Ishikawa (cell line): ENCODE data around the gene GDI1.

Experiments
- CEBPB ChIP-seq: IDR thresholded peaks from 2 replicates; pipeline ENCODE4 v1.6.1; 2012
- CREB1 ChIP-seq: IDR thresholded peaks from 2 replicates; pipeline ENCODE4 v1.6.1; 2012; ENCODE audit warnings: low read depth
- EGR1 ChIP-seq: IDR thresholded peaks from 2 replicates; pipeline ENCODE4 v1.6.1; 2012
- EP300 ChIP-seq: IDR thresholded peaks from 2 replicates; pipeline ENCODE4 v1.6.1; 2012; ENCODE audit warnings: borderline replicate concordance
- FOXM1 ChIP-seq: IDR thresholded peaks from 2 replicates; pipeline ENCODE4 v1.6.1; 2012; ENCODE audit warnings: low read depth, borderline replicate concordance
- NFIC ChIP-seq: IDR thresholded peaks from 2 replicates; pipeline ENCODE4 v1.6.1; 2012
- RAD21 ChIP-seq: IDR thresholded peaks from 2 replicates; pipeline ENCODE4 v1.6.1; 2012; ENCODE audit warnings: low read depth
- TAF1 ChIP-seq: IDR thresholded peaks from 2 replicates; pipeline ENCODE4 v1.6.1; 2012; ENCODE audit warnings: low read depth, mild to moderate bottlenecking
- TCF12 ChIP-seq: IDR thresholded peaks from 2 replicates; pipeline ENCODE4 v1.6.1; 2012; ENCODE audit warnings: low read depth
- TEAD4 ChIP-seq: IDR thresholded peaks from 2 replicates; pipeline ENCODE4 v1.6.1; 2012
- YY1 ChIP-seq: IDR thresholded peaks from 2 replicates; pipeline ENCODE4 v1.6.1; 2012; ENCODE audit warnings: low read depth
- ZBTB7A ChIP-seq: IDR thresholded peaks from 2 replicates; pipeline ENCODE4 v1.6.1; 2012; ENCODE audit warnings: low read depth
- TF ChIP-seq, protein P1 (sequence below): IDR thresholded peaks from 2 replicates; pipeline ENCODE4 v1.6.1; 2012; ENCODE audit warnings: low read depth, mild to moderate bottlenecking
- TF ChIP-seq, protein P2 (sequence below): IDR thresholded peaks from 2 replicates; pipeline ENCODE4 v1.6.1; 2012
- TF ChIP-seq, protein P3 (sequence below): IDR thresholded peaks from 2 replicates; pipeline ENCODE4 v1.6.1; 2012

The GDI1 gene

DNA sequence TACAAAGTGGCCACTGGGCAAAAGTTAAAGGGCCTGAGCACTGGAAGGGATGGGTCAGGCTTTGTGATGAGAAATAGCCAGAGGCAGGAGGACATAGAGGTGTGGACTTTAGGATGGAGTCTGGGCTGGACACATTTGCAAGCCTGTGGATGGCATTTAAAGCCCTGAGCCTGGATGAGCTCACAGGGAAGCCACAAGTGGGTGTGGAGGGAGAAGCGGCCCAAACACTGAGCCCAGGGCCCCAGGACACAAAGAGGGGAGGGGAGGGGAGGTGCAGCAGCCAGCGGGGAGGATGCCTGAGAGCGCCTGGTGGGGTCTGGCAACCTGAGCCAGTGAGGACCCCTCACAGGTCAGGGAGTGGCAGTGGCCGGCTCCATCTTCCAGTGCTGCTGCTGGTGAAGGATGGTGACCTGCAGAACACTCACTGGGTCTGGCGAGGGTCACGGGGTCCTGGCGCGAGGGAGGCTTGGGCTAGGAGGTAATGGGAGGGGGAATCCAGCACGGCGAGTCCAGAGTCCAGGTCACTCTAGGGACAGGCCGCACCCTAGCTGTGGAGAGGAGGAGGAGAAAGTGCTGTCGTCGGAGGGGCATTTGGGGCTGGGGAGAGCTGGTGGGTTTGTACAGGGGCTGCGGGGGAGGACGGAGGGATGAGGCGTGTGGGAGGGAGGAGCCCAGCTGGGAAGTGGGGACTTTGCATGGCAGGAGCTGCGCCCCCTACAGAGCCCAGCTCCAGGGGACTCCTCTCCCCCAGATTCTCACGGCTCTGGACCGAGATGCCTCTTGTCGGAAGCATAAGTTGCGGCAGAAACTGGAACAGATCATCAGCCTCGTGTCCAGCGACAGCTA, 35.1 kb downstream of the GDI1 start:
- TF ChIP-seq FOXM1 = no peak
- TF ChIP-seq TEAD4 = no peak
- TF ChIP-seq TCF12 = no peak

DNA sequence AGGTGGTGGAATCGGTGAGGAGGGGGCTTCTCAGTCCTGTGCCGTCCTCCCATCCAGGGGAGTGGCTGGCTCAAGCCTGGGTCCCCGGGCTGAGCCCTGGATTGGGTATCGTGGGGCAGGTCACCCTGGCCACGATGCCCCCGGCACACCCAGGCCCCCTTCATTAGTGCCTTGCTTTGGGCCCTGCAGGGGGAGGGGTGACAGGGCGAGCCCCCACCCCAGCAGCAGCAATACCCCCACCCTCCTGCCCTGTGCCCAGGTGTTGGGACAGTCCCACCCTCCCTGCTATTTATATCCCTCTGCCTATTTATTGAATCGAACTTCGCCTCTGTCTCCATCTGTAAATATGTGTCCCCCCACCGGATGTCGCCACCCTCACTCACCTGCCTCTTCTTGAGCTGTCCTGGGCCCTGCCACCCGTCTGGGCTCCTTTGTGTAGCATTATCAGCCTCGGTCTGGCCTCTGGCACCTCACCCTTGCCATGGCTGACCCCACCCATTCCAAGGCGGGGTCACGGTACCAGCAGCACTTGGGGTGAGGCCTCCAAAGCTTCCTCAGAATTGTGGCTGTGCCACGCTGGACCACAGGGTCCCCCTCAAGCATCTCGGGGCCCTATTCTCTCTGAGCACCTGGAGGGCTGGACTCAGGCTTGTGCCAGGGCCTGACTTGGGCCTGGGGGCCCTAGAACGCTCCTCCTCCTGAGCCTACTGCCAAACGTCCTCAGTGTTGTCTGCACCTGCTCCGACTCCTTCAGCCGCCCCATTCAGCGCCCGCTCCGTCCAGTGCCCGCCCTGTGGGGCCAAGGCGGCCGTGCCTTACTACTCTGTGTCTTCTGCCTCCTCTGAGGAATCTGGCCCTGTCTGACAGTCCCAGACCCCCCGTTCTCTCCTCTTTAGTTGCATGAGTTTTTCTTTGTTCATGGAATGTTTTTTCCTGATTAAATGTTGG, 36.0 kb downstream of the GDI1 start:
- TF ChIP-seq EGR1 (no peak), YY1 (no peak), EP300 (no peak), NFIC (no peak), CREB1 (no peak), TCF12 (no peak), FOXM1 (no peak), RAD21 (no peak), TAF1 (no peak), TEAD4 (no peak), CEBPB (no peak), ZBTB7A (no peak)
- TF ChIP-seq, protein P1, sequence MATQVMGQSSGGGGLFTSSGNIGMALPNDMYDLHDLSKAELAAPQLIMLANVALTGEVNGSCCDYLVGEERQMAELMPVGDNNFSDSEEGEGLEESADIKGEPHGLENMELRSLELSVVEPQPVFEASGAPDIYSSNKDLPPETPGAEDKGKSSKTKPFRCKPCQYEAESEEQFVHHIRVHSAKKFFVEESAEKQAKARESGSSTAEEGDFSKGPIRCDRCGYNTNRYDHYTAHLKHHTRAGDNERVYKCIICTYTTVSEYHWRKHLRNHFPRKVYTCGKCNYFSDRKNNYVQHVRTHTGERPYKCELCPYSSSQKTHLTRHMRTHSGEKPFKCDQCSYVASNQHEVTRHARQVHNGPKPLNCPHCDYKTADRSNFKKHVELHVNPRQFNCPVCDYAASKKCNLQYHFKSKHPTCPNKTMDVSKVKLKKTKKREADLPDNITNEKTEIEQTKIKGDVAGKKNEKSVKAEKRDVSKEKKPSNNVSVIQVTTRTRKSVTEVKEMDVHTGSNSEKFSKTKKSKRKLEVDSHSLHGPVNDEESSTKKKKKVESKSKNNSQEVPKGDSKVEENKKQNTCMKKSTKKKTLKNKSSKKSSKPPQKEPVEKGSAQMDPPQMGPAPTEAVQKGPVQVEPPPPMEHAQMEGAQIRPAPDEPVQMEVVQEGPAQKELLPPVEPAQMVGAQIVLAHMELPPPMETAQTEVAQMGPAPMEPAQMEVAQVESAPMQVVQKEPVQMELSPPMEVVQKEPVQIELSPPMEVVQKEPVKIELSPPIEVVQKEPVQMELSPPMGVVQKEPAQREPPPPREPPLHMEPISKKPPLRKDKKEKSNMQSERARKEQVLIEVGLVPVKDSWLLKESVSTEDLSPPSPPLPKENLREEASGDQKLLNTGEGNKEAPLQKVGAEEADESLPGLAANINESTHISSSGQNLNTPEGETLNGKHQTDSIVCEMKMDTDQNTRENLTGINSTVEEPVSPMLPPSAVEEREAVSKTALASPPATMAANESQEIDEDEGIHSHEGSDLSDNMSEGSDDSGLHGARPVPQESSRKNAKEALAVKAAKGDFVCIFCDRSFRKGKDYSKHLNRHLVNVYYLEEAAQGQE = no peak
- TF ChIP-seq, protein P2, sequence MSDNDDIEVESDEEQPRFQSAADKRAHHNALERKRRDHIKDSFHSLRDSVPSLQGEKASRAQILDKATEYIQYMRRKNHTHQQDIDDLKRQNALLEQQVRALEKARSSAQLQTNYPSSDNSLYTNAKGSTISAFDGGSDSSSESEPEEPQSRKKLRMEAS = no peak
- TF ChIP-seq, protein P3, sequence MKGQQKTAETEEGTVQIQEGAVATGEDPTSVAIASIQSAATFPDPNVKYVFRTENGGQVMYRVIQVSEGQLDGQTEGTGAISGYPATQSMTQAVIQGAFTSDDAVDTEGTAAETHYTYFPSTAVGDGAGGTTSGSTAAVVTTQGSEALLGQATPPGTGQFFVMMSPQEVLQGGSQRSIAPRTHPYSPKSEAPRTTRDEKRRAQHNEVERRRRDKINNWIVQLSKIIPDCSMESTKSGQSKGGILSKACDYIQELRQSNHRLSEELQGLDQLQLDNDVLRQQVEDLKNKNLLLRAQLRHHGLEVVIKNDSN = no peak

DNA sequence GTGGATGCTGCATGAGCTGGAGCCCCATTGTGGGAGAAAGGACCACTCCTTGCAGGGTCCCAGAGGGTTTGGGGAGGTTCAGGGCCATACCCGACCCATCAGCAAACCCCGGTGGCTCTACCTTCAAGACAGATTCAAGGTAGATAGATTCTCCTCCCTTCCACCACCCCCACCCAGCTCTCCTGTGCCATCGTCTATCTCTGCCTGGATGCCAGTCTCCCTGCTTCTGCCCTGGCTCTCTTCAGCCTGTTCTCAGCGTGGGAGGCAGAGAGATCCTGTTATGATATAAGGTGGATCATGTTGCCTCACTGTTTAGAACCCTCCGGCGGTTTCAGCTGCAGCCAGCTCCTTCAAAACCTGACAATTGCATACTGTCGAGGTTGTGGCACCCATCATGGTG, 36.7 kb downstream of the GDI1 start:
- TF ChIP-seq, protein P3 = no peak
- no peak for TF ChIP-seq ZBTB7A
- TF ChIP-seq NFIC = no peak
- no peak for TF ChIP-seq YY1
- no peak for TF ChIP-seq CEBPB
- TF ChIP-seq, protein P2 = no peak
- TF ChIP-seq TEAD4 = no peak
- no peak for TF ChIP-seq TAF1
- TF ChIP-seq, protein P1 = no peak
- no peak for TF ChIP-seq EGR1

DNA sequence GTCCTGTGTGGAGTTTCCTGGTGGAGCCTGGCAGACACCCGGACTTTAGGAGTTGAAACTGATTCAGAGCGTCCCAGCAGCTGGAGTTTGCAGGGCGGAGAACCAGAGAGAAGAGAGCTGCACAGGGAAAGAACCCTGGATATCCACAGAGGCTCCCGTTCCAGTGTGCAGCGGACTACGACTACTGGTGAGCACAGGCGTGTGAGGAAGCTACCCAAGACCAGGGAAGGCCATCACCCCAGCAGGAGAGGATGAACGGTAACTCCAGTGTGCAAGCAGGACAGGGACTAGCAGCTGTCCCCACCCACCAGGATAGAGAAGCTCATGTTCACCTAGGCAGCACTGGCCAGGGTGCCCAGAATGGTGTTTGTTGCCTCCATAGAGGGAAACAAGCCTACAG, 39.9 kb downstream of the GDI1 start:
- TF ChIP-seq TEAD4 (no peak), CREB1 (no peak), ZBTB7A (no peak), TCF12 (no peak)
- TF ChIP-seq, protein P1 = no peak
